AG09319 (cell line): ENCODE data around the gene MYO3B.

ENCODE experiments used
- DNase-seq: peaks from one replicate; pipeline ENCODE4 v3.0.0-alpha.2; 2010; ENCODE audit warnings: low read depth; ENCODE audit errors: extremely low read depth
- TF ChIP-seq, protein P1 (sequence below): IDR thresholded peaks from 2 replicates; pipeline ENCODE4 v1.5.1; 2011; ENCODE audit warnings: low read depth, mild to moderate bottlenecking, inconsistent platforms, low read length, moderate library complexity

MYO3B gene

DNA sequence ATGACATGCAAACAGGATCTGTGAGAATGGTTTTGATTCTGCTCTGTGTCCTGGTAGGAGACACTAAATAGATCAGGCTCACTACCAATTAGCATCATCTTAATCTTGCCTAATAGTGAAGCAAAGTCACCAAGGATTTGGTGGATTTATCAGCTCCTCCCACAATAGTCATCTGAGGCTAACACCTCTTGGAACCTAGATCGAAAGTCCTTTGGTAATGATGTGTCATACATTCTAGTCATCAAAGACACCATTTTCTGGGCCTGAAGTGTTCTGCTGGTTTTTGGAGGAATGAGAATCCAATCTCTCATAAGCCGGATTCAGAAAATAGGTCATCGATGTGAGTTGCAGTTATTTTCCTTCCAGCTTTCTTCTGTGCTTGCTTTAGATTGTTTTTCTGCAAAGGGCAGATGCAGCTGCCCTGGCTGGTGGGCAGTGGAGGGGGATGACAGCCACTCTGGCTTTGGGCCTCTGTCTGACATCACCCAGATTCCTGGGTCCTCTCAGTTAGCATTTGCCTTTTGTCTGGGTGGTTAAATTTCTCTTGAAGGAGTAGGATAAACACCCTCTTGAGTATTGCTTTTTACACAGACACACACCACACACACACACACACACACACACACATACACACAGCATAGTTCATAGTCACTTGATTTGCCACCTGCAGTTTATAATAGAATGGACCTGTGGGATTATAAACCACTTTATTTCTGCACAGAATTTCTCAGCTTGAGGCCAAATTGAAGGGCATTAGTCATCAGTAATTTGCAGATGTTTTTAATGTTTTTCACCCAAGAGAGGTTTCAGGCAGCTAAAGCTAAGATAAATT lies at the start of gene MYO3B:
Gene MYO3B, plus strand, starts transcription at position 198 of the 832 bp plus-strand sequence. Its CDS starts 141 bp downstream, at position 339.
- DNase-seq, result peak; percentile 29
- TF ChIP-seq, protein P1, sequence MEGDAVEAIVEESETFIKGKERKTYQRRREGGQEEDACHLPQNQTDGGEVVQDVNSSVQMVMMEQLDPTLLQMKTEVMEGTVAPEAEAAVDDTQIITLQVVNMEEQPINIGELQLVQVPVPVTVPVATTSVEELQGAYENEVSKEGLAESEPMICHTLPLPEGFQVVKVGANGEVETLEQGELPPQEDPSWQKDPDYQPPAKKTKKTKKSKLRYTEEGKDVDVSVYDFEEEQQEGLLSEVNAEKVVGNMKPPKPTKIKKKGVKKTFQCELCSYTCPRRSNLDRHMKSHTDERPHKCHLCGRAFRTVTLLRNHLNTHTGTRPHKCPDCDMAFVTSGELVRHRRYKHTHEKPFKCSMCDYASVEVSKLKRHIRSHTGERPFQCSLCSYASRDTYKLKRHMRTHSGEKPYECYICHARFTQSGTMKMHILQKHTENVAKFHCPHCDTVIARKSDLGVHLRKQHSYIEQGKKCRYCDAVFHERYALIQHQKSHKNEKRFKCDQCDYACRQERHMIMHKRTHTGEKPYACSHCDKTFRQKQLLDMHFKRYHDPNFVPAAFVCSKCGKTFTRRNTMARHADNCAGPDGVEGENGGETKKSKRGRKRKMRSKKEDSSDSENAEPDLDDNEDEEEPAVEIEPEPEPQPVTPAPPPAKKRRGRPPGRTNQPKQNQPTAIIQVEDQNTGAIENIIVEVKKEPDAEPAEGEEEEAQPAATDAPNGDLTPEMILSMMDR, result no peak

DNA sequence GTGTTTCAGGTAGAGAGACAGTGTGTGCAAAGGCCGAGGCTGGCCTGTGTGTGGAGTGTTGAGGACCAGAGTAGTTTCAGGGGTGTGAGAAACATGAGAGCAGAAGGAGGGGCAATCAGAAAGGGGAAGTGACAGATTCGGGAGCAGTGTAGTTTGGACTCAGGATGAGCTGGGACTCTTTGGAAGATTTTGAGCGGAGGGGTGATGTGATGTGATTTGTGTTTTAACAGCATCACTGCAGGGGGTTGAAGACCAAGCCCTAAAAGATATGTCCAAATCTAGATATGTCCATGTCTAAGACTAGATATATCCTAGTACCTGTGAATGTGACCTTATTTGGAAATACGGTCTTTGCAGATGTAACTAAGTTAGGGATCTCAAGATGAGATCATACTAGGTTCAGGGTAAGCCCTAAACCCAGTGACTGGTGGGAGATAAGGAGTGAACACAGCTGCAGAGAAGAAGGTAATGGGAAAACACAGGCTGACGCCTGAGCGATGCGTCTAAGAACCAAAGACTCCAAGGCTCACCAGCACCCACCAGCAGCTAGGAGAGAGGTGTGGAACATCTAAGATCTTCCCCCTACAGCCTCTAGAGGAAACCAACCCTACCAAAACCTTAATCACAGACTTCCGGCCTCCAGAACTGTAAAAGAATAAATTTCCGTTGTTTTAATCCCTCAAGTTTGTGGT lies 38.5 kb upstream of the MYO3B start:
- DNase-seq, result no peak
- TF ChIP-seq, protein P1, result no peak

DNA sequence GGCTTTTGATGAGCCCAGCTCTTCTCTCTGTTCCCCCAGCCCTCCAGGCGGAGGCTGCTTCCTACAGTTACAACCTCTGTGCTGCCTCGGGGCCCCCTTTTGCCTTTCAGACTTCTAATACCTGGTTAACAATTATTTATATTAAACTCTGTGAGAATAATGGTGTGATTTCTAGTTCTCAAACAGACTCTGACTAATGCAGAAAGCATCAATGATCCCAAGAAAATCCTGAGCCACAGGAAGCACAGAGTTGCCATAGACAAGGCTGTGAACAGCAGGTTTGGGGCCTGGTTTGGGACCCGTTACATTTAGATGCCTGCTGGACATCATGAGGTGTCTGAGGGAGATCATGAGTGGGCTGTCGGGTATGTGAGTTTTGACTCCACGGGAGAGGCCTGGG lies 37.4 kb upstream of the MYO3B start:
- TF ChIP-seq, protein P1, result no peak
- no peak for DNase-seq

DNA sequence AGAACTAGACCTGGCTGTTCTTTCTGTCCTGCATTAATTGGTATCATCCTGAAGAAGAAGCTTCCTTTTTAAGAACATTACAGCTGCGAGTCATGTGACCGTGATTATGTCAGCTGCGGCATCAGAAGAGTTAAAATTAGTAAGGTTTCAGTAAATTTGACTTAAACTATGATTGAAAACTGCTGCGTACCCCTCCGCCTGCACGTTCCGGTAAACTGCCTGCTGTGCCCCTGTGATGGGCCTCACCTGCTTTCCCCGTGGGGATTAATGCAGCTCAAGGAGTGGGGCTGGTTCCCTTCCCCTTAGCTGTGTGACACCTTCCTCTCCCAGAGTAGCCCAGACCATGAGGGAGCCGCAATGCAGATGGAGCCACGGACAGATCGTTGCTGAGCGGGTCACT lies 36.1 kb upstream of the MYO3B start:
- DNase-seq, result no peak

GRCh38 chr2:170142502-170142901 lies 35.4 kb upstream of the MYO3B start:
- TF ChIP-seq, protein P1, result no peak

More for the DNA sequence above, 36.1 kb upstream of the MYO3B start:
- TF ChIP-seq, protein P1, result no peak

DNA sequence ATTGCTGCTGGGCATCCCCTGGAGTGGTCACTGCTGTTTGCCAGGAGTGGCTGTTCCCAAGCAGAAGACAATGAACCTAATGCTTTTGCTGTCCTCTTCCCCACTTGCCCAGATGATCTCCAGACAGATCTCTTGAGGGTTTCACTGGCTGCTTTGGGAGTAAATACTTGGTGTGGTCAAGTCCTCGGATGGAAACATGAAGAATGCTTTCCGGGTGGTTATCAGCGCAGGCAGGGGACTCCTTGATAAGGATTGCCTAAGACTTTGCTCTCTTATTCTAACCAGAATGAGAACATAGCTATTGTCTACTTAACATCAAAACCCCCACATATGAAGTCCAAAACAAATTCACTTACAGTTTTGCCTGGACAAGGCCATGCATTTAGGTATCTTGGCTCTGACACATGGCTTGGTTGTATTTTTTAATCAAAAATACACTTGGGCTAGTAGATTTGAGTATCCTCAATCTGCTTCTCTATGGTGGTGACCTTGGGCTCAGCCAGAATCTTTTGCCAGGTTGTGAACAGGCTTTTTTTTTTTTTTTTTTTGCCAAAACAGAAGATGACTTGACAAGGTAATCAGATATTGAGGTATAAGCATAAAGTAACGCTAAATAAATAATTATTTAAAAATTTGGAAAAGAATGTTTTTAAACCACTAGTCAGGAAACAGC lies 34.8 kb upstream of the MYO3B start:
- TF ChIP-seq, protein P1, result no peak
- no peak for DNase-seq

More at GRCh38 chr2:170142502-170142901, 35.4 kb upstream of the MYO3B start:
- no peak for DNase-seq

DNA sequence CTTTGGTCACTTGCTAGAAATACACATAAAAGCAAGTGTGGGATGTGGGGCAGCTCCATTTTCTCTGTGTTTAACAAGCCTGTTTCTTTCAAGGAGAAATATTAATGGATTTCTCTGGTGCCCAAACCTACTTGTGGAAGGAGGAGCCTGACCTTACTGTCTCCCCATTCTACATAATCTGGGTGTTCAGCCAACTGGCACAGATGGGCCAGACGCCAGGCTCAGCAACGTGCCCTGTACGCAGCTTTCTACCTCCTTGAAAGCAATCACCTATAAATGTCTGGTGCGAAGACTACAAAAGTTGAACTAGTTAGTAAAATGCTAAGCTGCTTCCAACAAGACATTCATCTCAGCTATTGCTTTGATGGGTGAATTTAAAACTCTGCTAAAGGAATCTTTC lies 33.2 kb upstream of the MYO3B start:
- TF ChIP-seq, protein P1, result no peak
- no peak for DNase-seq
